SJCRH30 (cell line): ENCODE data around the gene RAC3. TPM values are rescaled to one million over a fixed set of nuclear protein-coding genes. Genes with fewer than 3 reads are reported as not detected.

ENCODE experiments used
- DNase-seq, 2 experiments: peaks; one replicate each; pipeline ENCODE4 v3.0.0-alpha.2; 2015 to 2020
- H3K27ac ChIP-seq: fragments of 250-450 bp; sonication (Bioruptor Pico); 2 replicates; pipeline ENCODE4 v1.5.1; 2020; ENCODE audit warnings: mild to moderate bottlenecking, moderate library complexity
- H3K27me3 ChIP-seq: fragments of 250-450 bp; sonication (Bioruptor Pico); 2 replicates; pipeline ENCODE4 v1.5.1; 2020; ENCODE audit warnings: mild to moderate bottlenecking, moderate library complexity
- H3K36me3 ChIP-seq: fragments of 250-450 bp; sonication (Bioruptor Pico); 2 replicates; pipeline ENCODE4 v1.5.1; 2020; ENCODE audit warnings: mild to moderate bottlenecking, moderate library complexity
- H3K4me1 ChIP-seq: fragments of 250-450 bp; sonication (Bioruptor Pico); 2 replicates; pipeline ENCODE4 v1.5.1; 2020; ENCODE audit warnings: mild to moderate bottlenecking, moderate library complexity
- H3K4me3 ChIP-seq: fragments of 250-450 bp; sonication (Bioruptor Pico); 2 replicates; pipeline ENCODE4 v1.5.1; 2020; ENCODE audit warnings: mild to moderate bottlenecking, moderate library complexity
- H3K9me3 ChIP-seq: fragments of 250-450 bp; sonication (Bioruptor Pico); replicated peaks from 2 replicates; pipeline ENCODE4 v1.5.1; 2020; ENCODE audit warnings: mild to moderate bottlenecking, moderate library complexity
- total RNA-seq: library from RNA; depleted of rRNA; stranded (reverse); fragments of >200 nt; shearing (Covaris generic); gene quantifications from 2 replicates; pipeline ENCODE4 v1.2.3, GENCODE V29; 2014

RAC3 gene
- total RNA-seq, 1 experiment from 2014 or later, result 17.9 TPM

GRCh38 chr17:82047379-82047778 lies 15.9 kb downstream of the RAC3 start:
- Histone ChIP-seq H3K36me3 (no peaks in the 10 kb centered on the region), H3K9me3 (no peaks in the 10 kb centered on the region), H3K4me3 (no peak overlapping the region), H3K27me3 (no peaks in the 10 kb centered on the region), H3K4me1 (no peaks in the 10 kb centered on the region), H3K27ac (no peak overlapping the region)
- DNase-seq, result no peak

DNA sequence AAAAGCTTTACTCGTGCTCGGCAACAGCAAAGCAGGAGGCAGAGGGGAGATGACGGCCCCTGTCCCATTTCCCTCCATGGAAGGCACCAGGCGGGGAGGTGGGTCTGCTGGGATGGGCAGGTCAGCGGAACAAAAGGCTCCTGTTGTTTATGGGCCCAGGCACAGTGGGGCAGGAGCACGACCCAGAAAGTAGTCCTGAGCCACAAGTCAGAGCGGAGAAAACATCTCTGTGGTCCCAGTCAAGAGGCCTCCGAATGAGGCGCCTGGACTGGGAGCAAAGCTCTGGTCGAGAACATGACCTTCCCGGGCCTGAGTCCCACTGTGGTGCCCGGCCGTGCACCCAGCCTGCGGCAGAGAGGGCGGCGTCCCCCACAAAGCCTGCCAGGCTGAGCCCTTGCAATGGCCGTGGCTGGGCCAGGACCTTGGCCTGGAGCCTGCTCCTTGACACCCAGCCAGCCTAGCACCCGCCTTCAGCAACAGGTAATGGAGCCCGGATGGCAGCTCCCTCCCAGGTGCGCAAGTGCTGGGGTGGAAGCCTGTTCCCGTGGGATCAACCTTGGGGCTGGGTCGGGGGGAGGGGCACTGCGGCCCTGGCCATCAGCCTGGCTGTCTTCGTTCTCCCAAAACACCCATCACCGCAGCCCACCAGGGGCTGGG lies 16.6 kb downstream of the RAC3 start:
- no peak overlapping the region for H3K4me3 ChIP-seq
- DNase-seq, result no peak

GRCh38 chr17:82048571-82048971 lies 17.1 kb downstream of the RAC3 start:
- H3K27me3 ChIP-seq, result no peaks in the 10 kb centered on the region
- no peak overlapping the region for H3K4me3 ChIP-seq
- peaks cover 4% of the 10 kb centered on the region; the same call in 1 of the 2 replicates for H3K4me1 ChIP-seq
- H3K27ac ChIP-seq, result no peak overlapping the region
- H3K36me3 ChIP-seq, result no peaks in the 10 kb centered on the region
- no peak for DNase-seq
- H3K9me3 ChIP-seq, result no peaks in the 10 kb centered on the region

More for the DNA sequence above, 16.6 kb downstream of the RAC3 start:
- Histone ChIP-seq H3K27ac (no peak overlapping the region), H3K27me3 (no peaks in the 10 kb centered on the region), H3K9me3 (no peaks in the 10 kb centered on the region), H3K36me3 (no peaks in the 10 kb centered on the region), H3K4me1 (peaks cover 4% of the 10 kb centered on the region; the same call in 1 of the 2 replicates)

GRCh38 chr17:82049106-82049505 lies 17.6 kb downstream of the RAC3 start:
- peaks cover 3% of the 10 kb centered on the region; the same call in 1 of the 2 replicates for H3K36me3 ChIP-seq
- peaks cover 4% of the 10 kb centered on the region; the same call in 1 of the 2 replicates for H3K4me1 ChIP-seq
- no peaks in the 10 kb centered on the region for H3K27me3 ChIP-seq
- H3K9me3 ChIP-seq, result no peaks in the 10 kb centered on the region
- H3K4me3 ChIP-seq, result no peak overlapping the region
- H3K27ac ChIP-seq, result no peak overlapping the region
- no peak for DNase-seq

DNA sequence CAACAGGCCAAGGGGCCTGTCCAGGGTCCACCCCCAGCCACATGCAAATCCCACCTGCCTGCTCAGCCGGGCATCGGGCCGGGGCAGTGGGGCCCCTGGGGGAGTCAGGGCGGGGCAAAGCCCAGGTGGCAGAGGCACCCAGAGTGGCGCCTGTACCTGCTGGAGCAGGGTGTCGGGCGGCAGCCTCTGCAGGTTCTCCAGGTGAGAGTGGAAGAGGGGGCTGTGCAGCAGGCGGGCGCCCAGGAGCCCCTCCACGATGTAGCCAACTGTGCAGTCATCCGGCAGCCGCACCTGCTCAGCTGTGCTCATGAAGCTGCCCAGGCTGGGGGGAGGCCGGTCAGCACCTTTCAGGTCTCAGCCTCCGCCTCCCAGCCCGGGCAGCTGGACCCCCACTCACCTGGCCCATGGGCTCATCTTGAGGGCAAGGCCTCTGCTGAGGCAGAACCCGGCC lies 18.1 kb downstream of the RAC3 start:
- Histone ChIP-seq H3K27ac (no peak overlapping the region), H3K9me3 (no peaks in the 10 kb centered on the region), H3K4me1 (peaks cover 4% of the 10 kb centered on the region; the same call in 1 of the 2 replicates), H3K27me3 (no peaks in the 10 kb centered on the region), H3K4me3 (no peak overlapping the region), H3K36me3 (peaks cover 7% of the 10 kb centered on the region)
- no peak for DNase-seq

- H3K4me3 ChIP-seq, result peak overlapping the region; percentile 98
- no peaks in the 10 kb centered on the region for H3K9me3 ChIP-seq
- peaks cover 14% of the 10 kb centered on the region for H3K36me3 ChIP-seq
- peaks cover 4% of the 10 kb centered on the region; the same call in 1 of the 2 replicates for H3K4me1 ChIP-seq
- DNase-seq, result no peak
- no peaks in the 10 kb centered on the region for H3K27me3 ChIP-seq
- H3K27ac ChIP-seq, result no peak overlapping the region
These were observed 18.8 kb downstream of the RAC3 start for GRCh38 chr17:82050152-82050760.

- DNase-seq, result no peak
- no peak overlapping the region for H3K27ac ChIP-seq
- peaks cover 19% of the 10 kb centered on the region for H3K36me3 ChIP-seq
These were observed 19.5 kb downstream of the RAC3 start for GRCh38 chr17:82050761-82051641.

GRCh38 chr17:82051776-82052637 lies 20.5 kb downstream of the RAC3 start, which contains the start of the genes GPS1 and RFNG:
Gene GPS1, plus strand, starts transcription at chr17:82051898. Its CDS starts 34 bp downstream, at chr17:82051932.
Gene RFNG, minus strand, starts transcription at chr17:82051811. Its CDS starts 45 bp downstream, at chr17:82051766.
- Histone ChIP-seq H3K4me1 (peaks cover 4% of the 10 kb centered on the region; the same call in 1 of the 2 replicates), H3K36me3 (peaks cover 29% of the 10 kb centered on the region), H3K27ac (no peak within 1 kb of the TSS), H3K4me3 (peak within 1 kb of the TSS; percentile 98), H3K9me3 (no peaks in the 10 kb centered on the region), H3K27me3 (no peaks in the 10 kb centered on the region)
- peak; percentile 83 to 86 for DNase-seq

More at GRCh38 chr17:82050761-82051641, 19.5 kb downstream of the RAC3 start:
- Histone ChIP-seq H3K4me1 (peaks cover 4% of the 10 kb centered on the region; the same call in 1 of the 2 replicates), H3K4me3 (peak overlapping the region; percentile 98), H3K27me3 (no peaks in the 10 kb centered on the region), H3K9me3 (no peaks in the 10 kb centered on the region)

DNA sequence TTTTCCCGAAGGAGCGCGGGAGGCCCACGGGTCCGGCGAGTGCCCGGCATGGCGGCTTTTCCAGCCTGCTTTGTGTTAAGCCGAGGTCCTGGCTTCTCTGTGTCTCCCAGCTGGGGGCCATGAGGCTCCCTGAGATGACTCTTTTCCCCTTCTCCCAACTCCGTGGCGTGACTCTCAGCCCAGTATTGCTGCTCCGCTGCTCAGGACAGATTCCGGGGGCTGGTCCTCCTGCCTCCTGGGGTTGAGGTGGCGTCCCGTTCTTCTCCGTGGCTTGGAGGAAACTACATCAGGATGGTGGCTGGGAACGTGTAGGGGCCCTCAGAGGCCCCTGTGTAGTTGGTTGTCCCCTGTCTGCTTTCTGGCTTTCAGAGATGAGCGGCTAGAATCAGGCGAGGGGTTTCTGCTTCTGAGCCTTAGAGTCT lies 21.2 kb downstream of the RAC3 start:
- Histone ChIP-seq H3K4me1 (peaks cover 4% of the 10 kb centered on the region; the same call in 1 of the 2 replicates), H3K36me3 (peaks cover 36% of the 10 kb centered on the region), H3K9me3 (no peaks in the 10 kb centered on the region), H3K27me3 (no peaks in the 10 kb centered on the region), H3K4me3 (peak overlapping the region; percentile 98), H3K27ac (no peak overlapping the region)
- DNase-seq, result no peak

DNA sequence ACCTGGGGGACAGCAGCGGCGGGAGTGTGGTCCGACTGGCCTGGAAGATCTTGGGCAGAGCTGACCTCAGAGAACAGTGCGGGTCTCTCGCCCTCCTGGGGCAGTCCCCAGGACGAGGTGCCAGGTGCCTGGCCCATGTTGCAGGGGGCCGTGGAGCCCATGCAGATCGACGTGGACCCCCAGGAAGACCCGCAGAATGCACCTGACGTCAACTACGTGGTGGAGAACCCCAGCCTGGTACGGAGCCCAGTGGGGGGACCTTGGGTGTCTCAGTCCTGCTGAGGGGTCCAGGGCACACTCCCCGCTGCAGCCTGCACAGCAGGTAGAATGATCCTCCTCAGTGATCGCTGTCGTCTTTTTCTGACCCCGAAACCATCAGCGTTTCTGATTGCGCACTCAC lies 21.7 kb downstream of the RAC3 start:
- H3K4me3 ChIP-seq, result peak overlapping the region; percentile 98; the same call in 1 of the 2 replicates

GRCh38 chr17:82053556-82054263 lies 22.2 kb downstream of the RAC3 start:
- Histone ChIP-seq H3K9me3 (no peaks in the 10 kb centered on the region), H3K36me3 (peaks cover 45% of the 10 kb centered on the region), H3K4me3 (no peak overlapping the region), H3K27ac (no peak overlapping the region), H3K4me1 (peaks cover 4% of the 10 kb centered on the region; the same call in 1 of the 2 replicates), H3K27me3 (no peaks in the 10 kb centered on the region)
- DNase-seq, result no peak

More for the DNA sequence above, 21.7 kb downstream of the RAC3 start:
- H3K27ac ChIP-seq, result no peak overlapping the region
- H3K4me1 ChIP-seq, result peaks cover 4% of the 10 kb centered on the region; the same call in 1 of the 2 replicates
- H3K36me3 ChIP-seq, result peaks cover 41% of the 10 kb centered on the region
- H3K27me3 ChIP-seq, result no peaks in the 10 kb centered on the region
- no peak for DNase-seq
- no peaks in the 10 kb centered on the region for H3K9me3 ChIP-seq

- H3K36me3 ChIP-seq, result peaks cover 48% of the 10 kb centered on the region
- peaks cover 4% of the 10 kb centered on the region; the same call in 1 of the 2 replicates for H3K4me1 ChIP-seq
- H3K27ac ChIP-seq, result no peak overlapping the region
- H3K9me3 ChIP-seq, result no peaks in the 10 kb centered on the region
- H3K4me3 ChIP-seq, result no peak overlapping the region
- DNase-seq, result no peak
- no peaks in the 10 kb centered on the region for H3K27me3 ChIP-seq
These were observed 23.0 kb downstream of the RAC3 start for GRCh38 chr17:82054351-82055022.
